SK-N-SH (cell line): ENCODE data around the gene ARMC10. TPM values are rescaled to one million over a fixed set of nuclear protein-coding genes. Genes with fewer than 3 reads are reported as not detected.
A peak's percentile ranks its signal among the peaks of the same experiment; 100 is the strongest.

Experiments
- CTCF ChIA-PET: fragments of 300-600, 350-600 bp; formaldehyde crosslinking; extraction: SDS; loops from one replicate; lab custom pipeline; 2021; lab: Yijun Ruan, JAX
- POLR2A ChIA-PET: fragments of 350-600 bp; sonication (Branson Sonifier 250); formaldehyde crosslinking; extraction: SDS; loops from one replicate; lab custom pipeline; 2020; ENCODE audit warnings: antibody characterized with exemption, inconsistent platforms; lab: Yijun Ruan, JAX
- DNase-seq: peaks from one replicate; pipeline ENCODE4 v3.0.0; 2012
- H2AFZ ChIP-seq: fragments of 200-600 bp; sonication (generic); 2 replicates; pipeline ENCODE4 v1.8.1; 2016; ENCODE audit warnings: antibody characterized with exemption, mild to moderate bottlenecking, low read depth
- H3F3A ChIP-seq: fragments of 200-600 bp; sonication (generic); replicated peaks from 2 replicates; pipeline ENCODE3; 2016; ENCODE audit warnings: antibody characterized with exemption, mild to moderate bottlenecking; ENCODE audit not compliant: insufficient read depth
- H3K27ac ChIP-seq, 2 experiments: fragments of 200-500 bp in 1 of 2; fragments of 200-600 bp in 1 of 2; sonication (Bioruptor generic) in 1 of 2; sonication (generic), shearing (Covaris generic) in 1 of 2; 2 replicates each; pipeline versions ENCODE4 v1.5.1 to v1.6.1; 2014 to 2016; ENCODE audit warnings: low read depth in 2 of 2, inconsistent platforms in 1 of 2, low read length in 1 of 2, mild to moderate bottlenecking in 1 of 2, mixed read lengths in 1 of 2
- H3K27me3 ChIP-seq: fragments of 200-600 bp; sonication (generic), shearing (Covaris generic); 2 replicates; pipeline ENCODE4 v1.6.1; 2016; ENCODE audit warnings: mixed run types; ENCODE audit not compliant: insufficient read depth
- H3K36me3 ChIP-seq, 2 experiments: fragments of 200-500 bp in 1 of 2; fragments of 200-600 bp in 1 of 2; sonication (Bioruptor generic) in 1 of 2; sonication (generic) in 1 of 2; replicated peaks in 1 of 2; 2 replicates each; pipeline versions ENCODE3 to v1.5.1; 2014 to 2016; ENCODE audit warnings: low read length in 1 of 2, mild to moderate bottlenecking in 1 of 2; ENCODE audit not compliant: insufficient read depth in 2 of 2, control insufficient read depth in 1 of 2
- H3K4me1 ChIP-seq, 2 experiments: fragments of 200-500 bp in 1 of 2; fragments of 200-600 bp in 1 of 2; sonication (Bioruptor generic) in 1 of 2; sonication (generic), shearing (Covaris generic) in 1 of 2; 2 replicates each; pipeline versions ENCODE4 v1.5.1 to v1.6.1; 2014 to 2016; ENCODE audit warnings: low read depth in 1 of 2, low read length in 1 of 2, mixed run types in 1 of 2; ENCODE audit not compliant: insufficient read depth in 2 of 2, control insufficient read depth in 1 of 2
- H3K4me2 ChIP-seq: fragments of 200-600 bp; sonication (generic), shearing (Covaris generic); 2 replicates; pipeline ENCODE4 v1.6.1; 2017; ENCODE audit warnings: mixed run types
- H3K4me3 ChIP-seq, 2 experiments: fragments of 200-500 bp in 1 of 2; fragments of 200-600 bp in 1 of 2; sonication (Bioruptor generic) in 1 of 2; sonication (generic), shearing (Covaris generic) in 1 of 2; 2 replicates each; pipeline versions ENCODE4 v1.5.1 to v1.8.1; 2014 to 2016; ENCODE audit warnings: low read depth in 2 of 2, inconsistent platforms in 1 of 2, low read length in 1 of 2, mild to moderate bottlenecking in 1 of 2, mixed read lengths in 1 of 2, moderate library complexity in 1 of 2
- H3K79me2 ChIP-seq: fragments of 200-600 bp; sonication (generic); 2 replicates; pipeline ENCODE4 v1.8.1; 2017; ENCODE audit warnings: mild to moderate bottlenecking; ENCODE audit not compliant: insufficient read depth
- H3K9ac ChIP-seq: fragments of 200-600 bp; sonication (generic); 2 replicates; pipeline ENCODE4 v1.6.1; 2017; ENCODE audit warnings: mixed run types
- H3K9me2 ChIP-seq: fragments of 200-600 bp; sonication (generic); 2 replicates; pipeline ENCODE4 v1.6.1; 2017; ENCODE audit warnings: mixed run types
- H3K9me3 ChIP-seq: fragments of 200-600 bp; sonication (generic); 2 replicates; pipeline ENCODE4 v1.6.1; 2017; ENCODE audit warnings: mixed run types, mild to moderate bottlenecking, moderate library complexity
- H4K20me1 ChIP-seq: fragments of 200-600 bp; sonication (generic); 2 replicates; pipeline ENCODE4 v1.6.1; 2017; ENCODE audit warnings: mild to moderate bottlenecking, mixed run types; ENCODE audit not compliant: insufficient read depth
- CHD2 ChIP-seq: fragments of 150-350 bp; IDR thresholded peaks from 2 replicates; pipeline ENCODE4 v1.6.1; 2018; ENCODE audit warnings: low read length; ENCODE audit not compliant: partially characterized antibody
- ELF1 ChIP-seq: IDR thresholded peaks from 2 replicates; pipeline ENCODE4 v1.4.0; 2012
- FOXJ3 ChIP-seq: sonication (generic); formaldehyde crosslinking; IDR thresholded peaks from 2 replicates; pipeline ENCODE4 v1.5.1; 2020; ENCODE audit warnings: mild to moderate bottlenecking, missing genetic modification reagents
- FOXM1 ChIP-seq: IDR thresholded peaks from 2 replicates; pipeline ENCODE4 v1.4.0; 2012; ENCODE audit warnings: low read depth, mild to moderate bottlenecking
- GABPA ChIP-seq: IDR thresholded peaks from 2 replicates; pipeline ENCODE4 v1.4.0; 2012; ENCODE audit warnings: low read depth, mild to moderate bottlenecking
- JUND ChIP-seq: IDR thresholded peaks from 2 replicates; pipeline ENCODE4 v1.4.0; 2012
- MEF2A ChIP-seq: IDR thresholded peaks from 2 replicates; pipeline ENCODE4 v1.4.0; 2012; ENCODE audit warnings: low read depth, borderline replicate concordance
- MXI1 ChIP-seq: IDR thresholded peaks from 2 replicates; pipeline ENCODE4 v1.6.1; 2012; ENCODE audit warnings: mild to moderate bottlenecking, low read depth, low read length, improper control_type of control experiment
- NFIC ChIP-seq: IDR thresholded peaks from 2 replicates; pipeline ENCODE4 v1.4.0; 2012; ENCODE audit warnings: borderline replicate concordance
- POLR2AphosphoS5 ChIP-seq: IDR thresholded peaks from 2 replicates; pipeline ENCODE4 v1.6.1; 2012; ENCODE audit warnings: low read depth, low read length
- RAD21 ChIP-seq: IDR thresholded peaks from 2 replicates; pipeline ENCODE4 v1.6.1; 2012; ENCODE audit warnings: mild to moderate bottlenecking, low read length
- RCOR1 ChIP-seq: fragments of 150-350 bp; IDR thresholded peaks from 2 replicates; pipeline ENCODE4 v1.6.1; 2017; ENCODE audit warnings: antibody characterized with exemption, low read length
- RFX5 ChIP-seq: IDR thresholded peaks from 2 replicates; pipeline ENCODE4 v1.6.1; 2012; ENCODE audit warnings: mild to moderate bottlenecking, improper control_type of control experiment, low read length
- RXRA ChIP-seq: IDR thresholded peaks from 2 replicates; pipeline ENCODE4 v1.4.0; 2012; ENCODE audit warnings: low read depth, mild to moderate bottlenecking, borderline replicate concordance
- SIN3A ChIP-seq: IDR thresholded peaks from 2 replicates; pipeline ENCODE4 v1.6.1; 2012; ENCODE audit warnings: low read depth, mild to moderate bottlenecking, low read length, moderate library complexity, borderline replicate concordance
- SMC3 ChIP-seq: IDR thresholded peaks from 2 replicates; pipeline ENCODE4 v1.6.1; 2012; ENCODE audit warnings: low read depth, low read length, improper control_type of control experiment
- TCF12 ChIP-seq: IDR thresholded peaks from 2 replicates; pipeline ENCODE4 v1.4.0; 2012
- TEAD4 ChIP-seq: IDR thresholded peaks from 2 replicates; pipeline ENCODE4 v1.4.0; 2012; ENCODE audit warnings: mild to moderate bottlenecking, borderline replicate concordance; ENCODE audit not compliant: insufficient read depth
- YY1 ChIP-seq: IDR thresholded peaks from 2 replicates; pipeline ENCODE4 v1.4.0; 2012; ENCODE audit warnings: low read depth, mild to moderate bottlenecking
- WGBS: methylation state at CpG from one replicate; pipeline ENCODE4 v1.1.6; 2017; ENCODE audit warnings: low lambda C conversion rate; 5-methylcytosine and 5-hydroxymethylcytosine counted together
- polyA plus RNA-seq, 3 experiments: library from polyadenylated mRNA; depleted of rRNA; stranded (reverse); fragments of >200 nt; gene quantifications; 2 replicates each; pipeline ENCODE4 v1.2.3, GENCODE V29; 2012
- TF ChIP-seq, protein P1 (sequence below): fragments of 150-350 bp; IDR thresholded peaks from 2 replicates; pipeline ENCODE4 v1.6.1; 2016; ENCODE audit warnings: mild to moderate bottlenecking, low read depth, low read length
- TF ChIP-seq, protein P2 (sequence below): fragments of 200-600 bp; sonication (generic); IDR thresholded peaks from 2 replicates; pipeline ENCODE4 v1.6.1; 2017; ENCODE audit warnings: antibody characterized with exemption, mild to moderate bottlenecking, moderate library complexity
- TF ChIP-seq, protein P3 (sequence below): IDR thresholded peaks from 2 replicates; pipeline ENCODE4 v1.4.0; 2012; ENCODE audit warnings: low read depth, borderline replicate concordance
- TF ChIP-seq, protein P4 (sequence below): IDR thresholded peaks from 2 replicates; pipeline ENCODE4 v1.4.0; 2012; ENCODE audit warnings: low read depth
- TF ChIP-seq, protein P5 (sequence below): IDR thresholded peaks from 2 replicates; pipeline ENCODE4 v1.6.1; 2012; ENCODE audit warnings: mild to moderate bottlenecking, low read depth, low read length, moderate library complexity

The ARMC10 gene
- 43.4 and 54.1 TPM in 2 replicates for polyA plus RNA-seq (2012; rRNA removed)
- 66.6 and 78.4 TPM in 2 replicates for polyA plus RNA-seq (2012; cell fraction: cytosol; rRNA removed)
- 22.6 and 37.9 TPM in 2 replicates for polyA plus RNA-seq (2012; cell fraction: nucleus; rRNA removed)

DNA sequence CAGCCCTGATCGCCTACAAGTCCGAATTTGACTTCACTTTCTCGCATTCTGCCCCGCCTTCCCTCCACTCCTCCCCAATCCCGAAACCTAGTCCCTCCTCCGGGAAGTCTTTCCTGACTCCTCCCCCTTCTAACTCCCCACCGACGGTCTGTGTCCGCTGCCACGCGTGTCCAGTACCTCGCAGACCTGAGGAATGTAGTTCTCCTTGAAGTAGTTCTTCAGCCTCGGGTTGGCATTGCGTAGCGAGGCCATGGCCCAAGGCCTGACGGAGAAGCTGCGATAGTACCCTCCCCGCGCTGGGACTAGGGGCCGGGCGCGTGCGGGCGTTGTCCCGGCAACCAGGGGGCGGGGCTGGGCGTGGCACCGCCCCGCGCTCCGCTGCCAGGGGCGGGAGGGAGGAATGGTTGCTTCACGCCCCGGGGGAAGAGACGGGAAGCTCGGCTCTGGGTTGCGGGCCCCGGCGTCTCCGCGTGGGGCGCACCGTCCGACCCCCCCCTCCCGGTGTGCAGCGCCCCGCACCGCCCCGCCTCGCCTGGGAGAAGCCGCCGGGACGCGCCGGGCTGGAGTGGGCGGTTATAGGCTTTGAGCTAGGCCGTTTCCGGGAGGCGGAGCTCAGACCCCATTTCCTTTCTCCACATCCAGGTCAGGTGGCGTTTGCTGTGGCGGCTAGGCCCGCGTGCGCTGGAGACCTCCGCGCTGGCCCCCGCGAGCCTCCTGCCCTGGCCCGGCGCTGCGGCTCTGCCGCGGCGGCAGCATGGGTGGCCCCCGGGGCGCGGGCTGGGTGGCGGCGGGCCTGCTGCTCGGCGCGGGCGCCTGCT, at the start of gene ARMC10, which contains the start of gene FBXL13:
TSS of gene ARMC10 (plus strand) at position 622 of the 818 bp plus-strand sequence. CDS start at position 755, 133 bp downstream.
TSS of gene FBXL13 (minus strand) at position 278 of the 818 bp plus-strand sequence.
- H2AFZ ChIP-seq, result peak within 1 kb of the TSS; percentile 91
- CTCF ChIA-PET, result interaction anchor here (0.6 to 7.2 kb wide), 10 partner anchors 9 to 326 kb away, joined by 3 to 54 read pairs (median 6); partner anchors contain the start of gene FAM185A
- no peaks in the 10 kb centered on the region for H3K9me2 ChIP-seq
- peak within 1 kb of the TSS; percentile 89 to 95 for H3K27ac ChIP-seq
- POLR2A ChIA-PET, result interaction anchor here (0.5 to 2.4 kb wide), 8 partner anchors 10 to 326 kb away, joined by 3 to 12 read pairs (median 4); partner anchors contain the start of genes FAM185A and NAPEPLD
- H3K4me1 ChIP-seq, result peaks cover 0 to 17% of the 10 kb centered on the region in 2 experiments; a peak in 2 of 4 replicates
- H3K9me3 ChIP-seq, result no peaks in the 10 kb centered on the region
- H4K20me1 ChIP-seq, result no peaks in the 10 kb centered on the region; the same call in 1 of the 2 replicates
- H3K9ac ChIP-seq, result peak within 1 kb of the TSS; percentile 80
- 2% methylated on average over 34 of the region's 83 CpGs for WGBS
- no peaks in the 10 kb centered on the region for H3K27me3 ChIP-seq
- peak within 1 kb of the TSS; percentile 74 to 83 for H3K4me3 ChIP-seq
- H3F3A ChIP-seq, result peaks cover 13% of the 10 kb centered on the region
- peaks cover 4 to 28% of the 10 kb centered on the region in 2 experiments for H3K36me3 ChIP-seq
- peak within 1 kb of the TSS; percentile 86 for H3K4me2 ChIP-seq
- H3K79me2 ChIP-seq, result peaks cover 53% of the 10 kb centered on the region
- peak; percentile 99 for DNase-seq
- TF ChIP-seq POLR2AphosphoS5 (peak; percentile 82), SMC3 (no peak), RFX5 (no peak), YY1 (0 out of 2 replicates have a peak, but pooled peaks have one; percentile 3), ELF1 (peak; percentile 79), GABPA (peak; percentile 75), MEF2A (no peak), TCF12 (no peak), MXI1 (peak; percentile 77; the same call in 1 of the 2 replicates), FOXM1 (no peak), RXRA (no peak), CHD2 (peak; percentile 48), JUND (no peak), RAD21 (no peak), SIN3A (peak; percentile 56), NFIC (no peak), FOXJ3 (CRISPR knock-in tag) (no peak), RCOR1 (peak; percentile 25; the same call in 1 of the 2 replicates), TEAD4 (no peak)
- TF ChIP-seq, protein P1, sequence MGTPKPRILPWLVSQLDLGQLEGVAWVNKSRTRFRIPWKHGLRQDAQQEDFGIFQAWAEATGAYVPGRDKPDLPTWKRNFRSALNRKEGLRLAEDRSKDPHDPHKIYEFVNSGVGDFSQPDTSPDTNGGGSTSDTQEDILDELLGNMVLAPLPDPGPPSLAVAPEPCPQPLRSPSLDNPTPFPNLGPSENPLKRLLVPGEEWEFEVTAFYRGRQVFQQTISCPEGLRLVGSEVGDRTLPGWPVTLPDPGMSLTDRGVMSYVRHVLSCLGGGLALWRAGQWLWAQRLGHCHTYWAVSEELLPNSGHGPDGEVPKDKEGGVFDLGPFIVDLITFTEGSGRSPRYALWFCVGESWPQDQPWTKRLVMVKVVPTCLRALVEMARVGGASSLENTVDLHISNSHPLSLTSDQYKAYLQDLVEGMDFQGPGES, result no peak
- TF ChIP-seq, protein P2, sequence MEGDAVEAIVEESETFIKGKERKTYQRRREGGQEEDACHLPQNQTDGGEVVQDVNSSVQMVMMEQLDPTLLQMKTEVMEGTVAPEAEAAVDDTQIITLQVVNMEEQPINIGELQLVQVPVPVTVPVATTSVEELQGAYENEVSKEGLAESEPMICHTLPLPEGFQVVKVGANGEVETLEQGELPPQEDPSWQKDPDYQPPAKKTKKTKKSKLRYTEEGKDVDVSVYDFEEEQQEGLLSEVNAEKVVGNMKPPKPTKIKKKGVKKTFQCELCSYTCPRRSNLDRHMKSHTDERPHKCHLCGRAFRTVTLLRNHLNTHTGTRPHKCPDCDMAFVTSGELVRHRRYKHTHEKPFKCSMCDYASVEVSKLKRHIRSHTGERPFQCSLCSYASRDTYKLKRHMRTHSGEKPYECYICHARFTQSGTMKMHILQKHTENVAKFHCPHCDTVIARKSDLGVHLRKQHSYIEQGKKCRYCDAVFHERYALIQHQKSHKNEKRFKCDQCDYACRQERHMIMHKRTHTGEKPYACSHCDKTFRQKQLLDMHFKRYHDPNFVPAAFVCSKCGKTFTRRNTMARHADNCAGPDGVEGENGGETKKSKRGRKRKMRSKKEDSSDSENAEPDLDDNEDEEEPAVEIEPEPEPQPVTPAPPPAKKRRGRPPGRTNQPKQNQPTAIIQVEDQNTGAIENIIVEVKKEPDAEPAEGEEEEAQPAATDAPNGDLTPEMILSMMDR, result peak; percentile 29
- TF ChIP-seq, protein P3, sequence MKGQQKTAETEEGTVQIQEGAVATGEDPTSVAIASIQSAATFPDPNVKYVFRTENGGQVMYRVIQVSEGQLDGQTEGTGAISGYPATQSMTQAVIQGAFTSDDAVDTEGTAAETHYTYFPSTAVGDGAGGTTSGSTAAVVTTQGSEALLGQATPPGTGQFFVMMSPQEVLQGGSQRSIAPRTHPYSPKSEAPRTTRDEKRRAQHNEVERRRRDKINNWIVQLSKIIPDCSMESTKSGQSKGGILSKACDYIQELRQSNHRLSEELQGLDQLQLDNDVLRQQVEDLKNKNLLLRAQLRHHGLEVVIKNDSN, result peak; percentile 71; the same call in 1 of the 2 replicates
- TF ChIP-seq, protein P4, sequence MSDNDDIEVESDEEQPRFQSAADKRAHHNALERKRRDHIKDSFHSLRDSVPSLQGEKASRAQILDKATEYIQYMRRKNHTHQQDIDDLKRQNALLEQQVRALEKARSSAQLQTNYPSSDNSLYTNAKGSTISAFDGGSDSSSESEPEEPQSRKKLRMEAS, result peak; percentile 57
- TF ChIP-seq, protein P5, sequence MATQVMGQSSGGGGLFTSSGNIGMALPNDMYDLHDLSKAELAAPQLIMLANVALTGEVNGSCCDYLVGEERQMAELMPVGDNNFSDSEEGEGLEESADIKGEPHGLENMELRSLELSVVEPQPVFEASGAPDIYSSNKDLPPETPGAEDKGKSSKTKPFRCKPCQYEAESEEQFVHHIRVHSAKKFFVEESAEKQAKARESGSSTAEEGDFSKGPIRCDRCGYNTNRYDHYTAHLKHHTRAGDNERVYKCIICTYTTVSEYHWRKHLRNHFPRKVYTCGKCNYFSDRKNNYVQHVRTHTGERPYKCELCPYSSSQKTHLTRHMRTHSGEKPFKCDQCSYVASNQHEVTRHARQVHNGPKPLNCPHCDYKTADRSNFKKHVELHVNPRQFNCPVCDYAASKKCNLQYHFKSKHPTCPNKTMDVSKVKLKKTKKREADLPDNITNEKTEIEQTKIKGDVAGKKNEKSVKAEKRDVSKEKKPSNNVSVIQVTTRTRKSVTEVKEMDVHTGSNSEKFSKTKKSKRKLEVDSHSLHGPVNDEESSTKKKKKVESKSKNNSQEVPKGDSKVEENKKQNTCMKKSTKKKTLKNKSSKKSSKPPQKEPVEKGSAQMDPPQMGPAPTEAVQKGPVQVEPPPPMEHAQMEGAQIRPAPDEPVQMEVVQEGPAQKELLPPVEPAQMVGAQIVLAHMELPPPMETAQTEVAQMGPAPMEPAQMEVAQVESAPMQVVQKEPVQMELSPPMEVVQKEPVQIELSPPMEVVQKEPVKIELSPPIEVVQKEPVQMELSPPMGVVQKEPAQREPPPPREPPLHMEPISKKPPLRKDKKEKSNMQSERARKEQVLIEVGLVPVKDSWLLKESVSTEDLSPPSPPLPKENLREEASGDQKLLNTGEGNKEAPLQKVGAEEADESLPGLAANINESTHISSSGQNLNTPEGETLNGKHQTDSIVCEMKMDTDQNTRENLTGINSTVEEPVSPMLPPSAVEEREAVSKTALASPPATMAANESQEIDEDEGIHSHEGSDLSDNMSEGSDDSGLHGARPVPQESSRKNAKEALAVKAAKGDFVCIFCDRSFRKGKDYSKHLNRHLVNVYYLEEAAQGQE, result no peak; the same call in 1 of the 2 replicates
